Measurements from ENCODE around the gene PLD3. TPM values are rescaled to one million over a fixed set of nuclear protein-coding genes. Genes with fewer than 3 reads are reported as not detected.
A peak's percentile ranks its signal among the peaks of the same experiment; 100 is the strongest.

The PLD3 gene
- total and polyA plus RNA-seq, 9 donors, result 120 to 301 (median 209) TPM

DNA sequence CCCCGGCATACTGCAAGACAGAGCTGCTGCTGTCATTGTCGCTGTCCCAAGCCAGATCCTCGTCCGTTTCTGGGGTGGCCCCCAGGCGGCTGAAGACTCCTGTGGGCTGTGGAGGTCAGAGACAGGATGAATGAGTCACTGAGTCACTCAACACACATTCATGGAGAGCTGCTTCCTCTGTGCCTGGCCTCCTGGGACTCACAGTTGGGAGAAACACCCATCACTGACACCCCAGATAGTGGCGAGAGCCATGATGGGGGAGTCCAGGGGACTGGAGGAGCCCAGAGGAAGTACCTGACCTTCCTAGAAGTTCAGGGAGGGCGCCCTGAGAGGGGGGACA lies 26.3 kb upstream of the PLD3 start:
- 87 to 90% (median 88%) methylated on average over 7 of the region's 7 CpGs for WGBS, 3 donors
- H3K36me3 ChIP-seq, result no peaks in the 10 kb centered on the region
- H3K9me3 ChIP-seq, result no peaks in the 10 kb centered on the region

DNA sequence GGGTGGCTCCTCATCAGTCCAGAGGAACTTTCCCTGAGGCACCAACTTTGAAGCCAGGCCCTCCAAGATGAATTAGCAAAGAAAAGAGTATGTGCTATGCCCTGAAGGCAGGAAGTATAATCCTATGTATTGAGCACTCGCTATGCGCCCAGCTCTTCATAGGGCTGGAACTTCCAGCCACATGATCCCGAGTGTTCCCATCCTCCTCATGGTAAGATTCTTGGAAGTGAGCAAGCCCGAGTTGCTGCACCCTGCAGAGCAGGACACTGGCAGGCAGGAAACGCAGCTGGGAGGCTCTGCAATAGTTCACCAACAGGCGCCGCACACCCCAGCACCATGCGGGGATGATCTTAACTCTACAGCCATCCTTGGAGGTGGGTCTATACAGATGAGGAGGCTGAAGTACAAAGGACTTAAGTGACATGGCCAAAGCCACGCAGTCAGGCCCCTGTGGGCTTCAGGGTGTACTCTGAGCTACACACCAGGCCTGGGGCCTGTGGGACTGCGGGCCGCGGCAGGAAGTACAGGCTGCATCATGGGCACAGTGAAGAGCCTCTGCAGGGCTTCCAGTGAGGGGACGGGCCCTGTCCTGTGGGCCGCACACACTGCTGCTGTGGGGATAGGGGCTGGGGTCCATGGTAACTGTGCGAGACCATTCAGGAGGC lies 25.4 kb upstream of the PLD3 start:
- WGBS, 3 donors, result 92 to 94% (median 93%) methylated on average over 15 of the region's 15 CpGs
- TF ChIP-seq EP300 (IDR thresholded peaks at IDR 0.05) (no peak), POLR2A (IDR thresholded peaks at IDR 0.05) (no peak)
- TF ChIP-seq, protein P1, sequence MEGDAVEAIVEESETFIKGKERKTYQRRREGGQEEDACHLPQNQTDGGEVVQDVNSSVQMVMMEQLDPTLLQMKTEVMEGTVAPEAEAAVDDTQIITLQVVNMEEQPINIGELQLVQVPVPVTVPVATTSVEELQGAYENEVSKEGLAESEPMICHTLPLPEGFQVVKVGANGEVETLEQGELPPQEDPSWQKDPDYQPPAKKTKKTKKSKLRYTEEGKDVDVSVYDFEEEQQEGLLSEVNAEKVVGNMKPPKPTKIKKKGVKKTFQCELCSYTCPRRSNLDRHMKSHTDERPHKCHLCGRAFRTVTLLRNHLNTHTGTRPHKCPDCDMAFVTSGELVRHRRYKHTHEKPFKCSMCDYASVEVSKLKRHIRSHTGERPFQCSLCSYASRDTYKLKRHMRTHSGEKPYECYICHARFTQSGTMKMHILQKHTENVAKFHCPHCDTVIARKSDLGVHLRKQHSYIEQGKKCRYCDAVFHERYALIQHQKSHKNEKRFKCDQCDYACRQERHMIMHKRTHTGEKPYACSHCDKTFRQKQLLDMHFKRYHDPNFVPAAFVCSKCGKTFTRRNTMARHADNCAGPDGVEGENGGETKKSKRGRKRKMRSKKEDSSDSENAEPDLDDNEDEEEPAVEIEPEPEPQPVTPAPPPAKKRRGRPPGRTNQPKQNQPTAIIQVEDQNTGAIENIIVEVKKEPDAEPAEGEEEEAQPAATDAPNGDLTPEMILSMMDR (IDR thresholded peaks at IDR 0.05), result no peak
- no peak overlapping the region for H3K27ac ChIP-seq
- no peaks in the 10 kb centered on the region for H3K4me1 ChIP-seq (ENCODE audit: insufficient read depth)
- H3K36me3 ChIP-seq, result no peaks in the 10 kb centered on the region
- H3K27me3 ChIP-seq, result no peaks in the 10 kb centered on the region
- intact Hi-C loops (cut with DNase I), result loop anchor here in 1 of 4 donors (10.0 kb wide), 1 partner anchor 192 kb away; no protein-coding TSS in a partner anchor
- DNase-seq, result peak in 1 of 5 donors; percentile 16
- H3K4me3 ChIP-seq, result no peak overlapping the region
- H3K9me3 ChIP-seq, result no peaks in the 10 kb centered on the region

More for the DNA sequence above, 26.3 kb upstream of the PLD3 start:
- Histone ChIP-seq H3K27me3 (no peaks in the 10 kb centered on the region), H3K4me3 (no peak overlapping the region), H3K27ac (no peak overlapping the region), H3K4me1 (ENCODE audit: insufficient read depth) (no peaks in the 10 kb centered on the region)
- no peak for DNase-seq
- intact Hi-C loops (cut with DNase I), result loop anchor here in 1 of 4 donors (10.0 kb wide), 1 partner anchor 193 kb away; no protein-coding TSS in a partner anchor
- no peak for TF ChIP-seq POLR2A (IDR thresholded peaks at IDR 0.05)
- no peak for TF ChIP-seq EP300 (IDR thresholded peaks at IDR 0.05)
- TF ChIP-seq, protein P1 (IDR thresholded peaks at IDR 0.05), result no peak

DNA sequence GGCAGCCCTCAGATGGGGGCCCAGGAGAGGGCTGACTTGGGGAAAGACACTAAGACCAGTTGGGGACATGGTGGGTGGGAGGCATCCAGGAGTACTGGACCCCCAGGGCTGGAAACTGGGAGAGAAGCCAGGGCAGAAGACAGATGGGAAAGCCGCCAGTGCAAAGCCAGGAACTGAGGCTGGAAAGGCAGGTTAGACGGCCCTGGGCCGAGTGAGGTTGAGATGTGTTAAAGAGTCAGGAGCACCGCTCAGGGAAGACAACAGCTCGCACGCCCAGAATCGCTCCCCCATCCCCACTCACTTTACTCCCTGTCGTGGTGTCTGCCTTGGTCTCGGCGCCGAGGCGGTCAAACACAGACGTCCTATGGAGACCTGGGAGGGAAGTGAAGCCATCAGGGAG lies 24.8 kb upstream of the PLD3 start:
- no peaks in the 10 kb centered on the region for H3K9me3 ChIP-seq
- H3K4me1 ChIP-seq (ENCODE audit: insufficient read depth), result no peaks in the 10 kb centered on the region
- no peaks in the 10 kb centered on the region for H3K36me3 ChIP-seq
- TF ChIP-seq EP300 (IDR thresholded peaks at IDR 0.05) (no peak), POLR2A (IDR thresholded peaks at IDR 0.05) (no peak)
- TF ChIP-seq, protein P1 (IDR thresholded peaks at IDR 0.05), result no peak
- H3K4me3 ChIP-seq, result no peak overlapping the region
- H3K27me3 ChIP-seq, result no peaks in the 10 kb centered on the region
- intact Hi-C loops (cut with DNase I), result loop anchor here in 1 of 4 donors (10.0 kb wide), 1 partner anchor 191 kb away; no protein-coding TSS in a partner anchor
- WGBS, 3 donors, result 78 to 84% (median 78%) methylated on average over 12 to 13 of the region's 13 CpGs
- H3K27ac ChIP-seq, result no peak overlapping the region
- no peak for DNase-seq

DNA sequence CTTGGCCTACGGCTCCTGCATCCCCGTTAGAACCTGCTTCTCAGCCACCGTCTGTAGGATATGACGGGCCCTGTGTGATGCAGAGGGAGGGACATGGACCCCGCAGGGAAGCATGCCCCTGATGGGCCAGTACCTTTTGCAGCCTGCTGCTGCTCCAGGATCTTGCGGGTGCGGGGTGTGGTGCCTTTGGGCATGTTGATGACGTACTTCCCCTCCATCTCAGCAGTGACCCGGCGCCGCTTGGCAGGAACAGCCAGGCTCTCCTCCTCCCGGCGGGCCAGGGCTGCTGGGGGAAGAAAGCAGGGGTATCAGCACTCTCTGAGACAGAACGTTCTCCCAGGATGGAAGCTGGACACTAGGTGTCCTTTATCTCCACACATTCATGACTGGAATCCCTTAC lies 22.3 kb upstream of the PLD3 start:
- Histone ChIP-seq H3K27me3 (no peaks in the 10 kb centered on the region), H3K4me3 (no peak overlapping the region), H3K9me3 (no peaks in the 10 kb centered on the region), H3K36me3 (no peaks in the 10 kb centered on the region), H3K27ac (no peak overlapping the region), H3K4me1 (ENCODE audit: insufficient read depth) (no peaks in the 10 kb centered on the region)
- DNase-seq, result no peak
- intact Hi-C loops (cut with DNase I), result loop anchor here in 1 of 4 donors (10.0 kb wide), 1 partner anchor 189 kb away; no protein-coding TSS in a partner anchor
- 89 to 90% (median 90%) methylated on average over 14 of the region's 14 CpGs for WGBS, 3 donors
- TF ChIP-seq POLR2A (IDR thresholded peaks at IDR 0.05) (no peak), EP300 (IDR thresholded peaks at IDR 0.05) (no peak)
- TF ChIP-seq, protein P1 (IDR thresholded peaks at IDR 0.05), result no peak
